GM18909 (cell line): Measurements from ENCODE around the gene CACNA1E.
"Not testable (repeated sequence)": the region's sequence is repeated elsewhere in the genome, so short reads cannot be mapped to it uniquely, and the experiment has no call there.

Experiments used
- ATAC-seq: cut with Tn5 transposase; IDR thresholded peaks from one replicate; pipeline ENCODE4 v1.9.1; 2021; ENCODE audit warnings: mild to moderate bottlenecking; ENCODE audit not compliant: unreplicated experiment, poor library complexity

The CACNA1E gene

DNA sequence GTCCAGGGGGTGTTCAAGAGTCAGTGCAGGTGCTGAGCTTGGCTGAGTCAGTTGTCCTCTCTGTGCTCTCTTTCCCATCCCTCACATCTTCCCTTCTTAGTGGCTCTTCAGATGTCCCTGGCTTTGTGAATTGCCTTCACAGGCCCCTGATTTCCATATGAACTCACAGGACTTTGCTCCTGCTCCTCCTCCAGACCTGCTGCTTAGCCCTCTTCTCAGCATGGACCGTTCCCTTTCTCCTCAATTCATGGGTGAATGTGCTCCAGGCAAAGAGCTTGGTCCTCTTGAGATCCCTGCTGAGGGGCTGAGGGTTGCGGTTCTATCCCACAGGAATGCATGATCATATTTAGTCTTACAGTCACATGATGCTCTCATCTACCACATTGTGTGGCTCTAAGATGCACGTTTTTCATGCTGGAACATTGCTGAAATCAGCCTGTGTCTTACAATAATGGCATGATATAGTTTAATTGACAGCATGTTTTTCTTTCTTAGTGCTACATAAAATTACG lies 30.5 kb downstream of the CACNA1E start:
- ATAC-seq = peak; percentile 7

DNA sequence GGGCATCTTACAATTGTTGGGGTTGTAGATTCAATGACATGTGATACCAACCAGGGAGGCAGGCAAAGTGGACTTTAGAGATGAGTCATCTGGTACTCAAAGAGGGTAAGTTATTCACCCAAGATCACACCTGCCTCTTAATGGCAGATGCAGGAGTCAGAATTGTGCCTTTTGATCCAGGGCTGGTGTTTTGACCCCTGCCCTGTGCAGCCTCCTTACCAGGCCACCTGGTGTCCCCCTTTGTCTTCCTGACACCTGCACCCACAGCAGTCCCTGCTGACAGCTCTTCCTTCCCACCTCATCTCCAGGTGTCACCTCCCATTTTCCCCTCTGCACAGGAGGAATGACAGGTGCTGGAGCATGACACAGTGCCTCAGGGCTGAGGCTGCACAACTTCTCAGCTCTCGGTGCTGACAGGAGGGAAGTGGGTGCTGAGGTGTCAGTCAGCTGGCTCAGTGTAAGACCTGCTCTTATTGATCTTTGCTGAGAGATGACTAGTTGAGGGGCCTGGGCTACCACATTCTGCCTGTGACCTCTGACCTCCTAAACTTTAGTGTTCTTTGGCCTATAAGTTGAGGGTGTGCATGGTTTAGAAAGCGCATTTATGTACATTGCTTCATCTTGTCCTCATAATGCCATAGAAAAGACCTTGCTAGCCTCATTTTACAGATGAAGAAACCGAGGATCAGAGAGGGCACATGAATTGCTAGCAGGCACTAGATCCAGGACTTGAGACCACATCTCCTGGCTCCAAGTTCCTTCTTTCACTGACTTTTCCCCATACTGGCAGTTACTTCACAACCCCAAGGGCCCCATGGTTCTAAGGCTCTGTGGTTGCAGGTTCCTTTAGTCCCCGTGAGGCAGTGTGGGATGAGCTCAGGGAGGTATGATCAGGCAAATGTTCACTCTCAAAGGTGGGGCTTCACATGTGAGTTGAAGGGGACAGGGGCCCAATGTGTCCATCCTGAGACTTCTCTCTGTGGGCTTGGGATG lies 31.3 kb downstream of the CACNA1E start:
- ATAC-seq = peak; percentile 86

DNA sequence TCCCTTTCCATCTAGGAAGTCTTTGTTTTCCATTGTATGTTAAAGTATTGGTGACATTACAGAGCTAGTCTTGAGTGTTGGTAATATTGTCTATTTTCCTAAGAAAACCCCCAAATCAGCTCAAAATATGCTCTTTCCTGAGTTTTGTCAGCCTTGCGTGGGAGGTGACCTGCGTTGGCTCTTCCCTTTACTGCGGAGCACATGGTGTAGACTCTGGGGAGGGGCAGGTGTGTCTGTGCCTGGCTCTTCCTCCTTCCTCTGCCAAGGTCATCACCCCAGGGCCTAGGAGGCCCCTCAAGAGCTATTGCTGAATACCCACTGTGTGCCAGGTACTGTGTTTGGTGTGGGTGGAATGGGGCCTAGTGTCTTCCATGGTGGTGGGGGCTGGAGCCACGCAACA lies 33.4 kb downstream of the CACNA1E start:
- no peak for ATAC-seq

DNA sequence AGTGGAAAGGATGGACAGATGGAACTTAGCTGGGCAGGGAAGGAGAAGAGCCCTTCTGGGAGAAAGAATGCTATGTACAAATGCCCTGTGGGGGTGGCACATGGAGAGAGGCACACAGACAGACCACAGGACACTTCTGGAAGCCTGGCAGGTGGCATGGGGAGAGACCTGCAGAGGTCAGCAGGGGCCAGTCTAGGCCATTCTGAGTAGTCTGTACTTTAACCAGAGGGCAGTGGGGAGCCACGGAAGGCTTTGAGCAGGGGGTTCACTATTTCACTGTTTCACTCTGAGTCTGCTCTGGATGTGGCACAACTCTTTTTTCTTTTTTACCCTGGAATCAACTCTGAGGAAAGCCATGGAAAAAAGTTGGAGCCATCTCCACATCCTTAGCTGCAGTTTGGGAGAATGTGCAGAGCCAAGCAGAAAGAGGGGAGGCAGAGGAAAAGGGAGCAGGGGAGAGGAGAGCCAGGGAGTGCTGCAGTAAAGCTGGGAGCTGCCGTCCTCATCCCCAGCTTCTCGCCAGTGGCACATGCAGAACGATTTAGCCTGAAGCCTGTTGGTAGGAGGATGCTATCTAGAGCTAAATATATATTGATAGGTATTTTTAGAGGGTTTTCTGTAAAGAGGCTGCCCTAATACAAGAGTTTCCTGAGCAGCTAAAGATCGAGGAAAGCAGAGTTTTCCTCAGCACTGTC lies 34.0 kb downstream of the CACNA1E start:
- no peak for ATAC-seq

DNA sequence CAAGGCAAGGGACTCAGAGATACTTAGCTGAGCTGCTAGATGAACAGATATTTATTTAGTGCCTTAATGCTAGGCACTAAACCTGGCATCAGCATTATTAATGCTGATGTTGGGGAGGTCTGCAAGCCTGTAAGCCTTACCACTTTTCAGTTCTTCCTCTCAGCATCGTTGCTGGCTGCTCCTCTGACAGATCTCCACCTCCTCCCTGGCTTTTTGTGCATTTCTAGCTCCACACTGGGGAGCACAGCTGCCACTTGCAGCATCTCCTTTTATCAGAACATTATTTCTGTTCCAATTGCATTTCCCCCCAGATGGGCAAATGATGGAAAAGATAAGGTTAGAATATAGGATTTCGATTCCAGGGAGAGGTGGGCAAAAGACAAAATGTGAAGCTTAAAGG lies 34.8 kb downstream of the CACNA1E start:
- ATAC-seq = no peak

DNA sequence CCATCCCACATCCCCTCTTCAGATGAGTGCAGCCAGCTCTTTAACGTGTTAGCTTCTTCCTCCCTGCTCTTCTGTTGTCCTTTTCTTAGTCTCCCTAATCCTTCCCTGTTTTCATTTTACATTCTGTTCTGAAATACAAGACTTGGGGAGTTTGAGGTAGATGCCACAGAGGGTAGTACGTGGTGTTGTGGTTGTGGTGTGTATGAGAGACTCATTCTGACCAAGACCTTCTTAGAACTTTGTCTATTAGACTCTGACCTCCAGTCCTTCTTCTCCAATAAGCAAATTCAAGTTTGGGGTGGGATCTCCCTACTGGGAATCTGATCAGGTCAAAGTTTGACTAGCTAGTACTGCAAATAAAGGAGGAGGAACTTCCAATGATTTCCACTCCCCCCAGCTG lies 39.5 kb downstream of the CACNA1E start:
- ATAC-seq = no peak

DNA sequence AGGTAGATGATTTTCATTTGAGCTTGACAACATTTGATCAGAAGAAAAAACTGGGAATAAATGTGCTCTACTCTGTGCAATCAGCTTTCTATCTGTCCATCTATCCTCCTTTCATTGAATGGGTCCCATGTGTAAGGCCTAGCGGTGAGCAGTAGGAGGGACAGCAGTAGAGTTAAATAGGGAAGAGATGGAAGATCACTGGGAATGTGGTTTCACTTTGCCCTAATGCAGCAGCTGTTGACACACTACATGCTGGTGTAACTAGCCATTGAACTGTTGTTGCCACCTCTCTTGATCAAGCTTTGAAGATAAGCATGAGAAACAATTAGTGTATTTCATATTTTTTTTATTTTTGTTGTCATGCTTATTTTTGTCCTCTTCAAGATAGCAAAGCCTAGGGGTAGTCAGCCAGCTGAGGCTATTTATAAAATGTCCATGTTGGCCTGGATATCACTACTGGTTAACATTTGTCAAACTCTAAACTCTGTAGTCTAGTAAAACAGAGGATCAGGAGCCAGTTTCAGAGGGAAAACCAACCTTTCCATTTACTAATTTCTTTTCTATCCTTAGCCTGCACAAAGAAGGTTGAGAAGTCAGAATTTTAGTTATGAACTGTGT lies 41.9 kb downstream of the CACNA1E start:
- no peak for ATAC-seq

DNA sequence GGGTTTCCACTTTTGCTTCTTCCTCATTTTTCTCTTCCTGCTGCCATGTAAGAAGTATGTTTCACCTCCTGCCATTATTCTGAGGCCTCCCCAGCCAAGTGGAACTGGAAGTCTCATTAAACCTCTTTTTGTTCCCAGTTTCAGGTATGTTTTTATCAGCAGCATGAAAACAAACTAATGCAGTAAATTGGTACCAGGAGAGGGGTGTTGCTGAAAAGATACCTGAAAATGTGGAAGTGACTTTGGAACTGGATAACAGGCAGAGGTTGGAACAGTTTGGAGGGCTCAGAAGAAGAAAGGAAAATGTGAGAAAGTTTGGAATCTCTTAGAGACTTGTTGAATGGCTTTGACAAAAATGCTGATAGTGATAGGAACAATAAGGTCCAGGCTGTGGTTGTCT lies 44.9 kb downstream of the CACNA1E start:
- ATAC-seq = not testable (repeated sequence)

DNA sequence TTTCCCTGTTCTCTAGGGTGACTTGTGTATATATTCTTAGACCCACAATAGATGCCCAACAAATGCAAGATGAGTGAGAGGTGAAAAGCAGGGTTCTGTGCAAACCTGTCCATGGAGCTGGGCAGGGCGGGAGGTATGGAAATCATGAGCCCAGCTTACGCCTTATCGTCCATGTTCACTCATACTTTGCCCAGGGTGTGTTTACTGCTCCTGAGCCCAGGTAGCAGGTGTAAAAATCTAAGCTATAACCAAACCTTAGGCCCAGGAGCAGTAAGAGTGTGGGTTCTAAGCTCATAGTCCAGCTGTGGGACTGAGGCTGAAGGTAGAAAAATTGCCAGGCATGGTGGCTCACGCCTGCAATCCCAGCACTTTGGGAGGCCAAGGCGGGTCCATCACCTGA lies 48.1 kb downstream of the CACNA1E start:
- ATAC-seq = no peak

DNA sequence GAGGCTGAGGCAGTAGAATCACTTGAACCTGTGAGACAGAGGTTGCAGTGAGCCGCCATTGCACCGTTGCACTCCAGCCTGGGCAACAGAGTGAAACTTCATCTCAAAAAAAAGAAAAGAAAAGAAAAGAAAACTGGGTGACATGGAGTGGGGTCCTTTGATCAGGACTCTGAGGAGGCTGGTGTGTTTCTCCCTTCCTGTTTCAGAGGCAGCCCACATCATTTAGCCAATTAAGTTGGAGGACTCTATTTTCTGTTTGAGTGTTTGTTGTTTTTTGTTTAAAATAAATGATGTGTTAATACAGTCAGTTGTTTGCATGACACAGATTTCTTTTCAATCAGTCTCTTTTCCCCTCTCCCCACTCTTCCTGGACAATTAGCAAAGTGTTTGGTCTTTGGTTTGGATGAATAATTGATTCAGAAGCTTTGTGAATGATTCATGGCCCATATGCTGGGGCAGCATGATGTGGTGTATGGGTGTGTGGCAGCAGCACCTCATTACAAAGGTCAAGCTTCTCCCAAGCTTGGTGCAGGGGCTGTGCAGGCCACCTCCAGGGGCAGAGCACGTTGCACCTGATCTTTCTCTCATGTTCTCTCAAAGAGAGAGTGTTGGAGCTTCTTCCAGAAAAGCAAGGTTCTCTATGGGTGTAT lies 48.8 kb downstream of the CACNA1E start:
- ATAC-seq = no peak

DNA sequence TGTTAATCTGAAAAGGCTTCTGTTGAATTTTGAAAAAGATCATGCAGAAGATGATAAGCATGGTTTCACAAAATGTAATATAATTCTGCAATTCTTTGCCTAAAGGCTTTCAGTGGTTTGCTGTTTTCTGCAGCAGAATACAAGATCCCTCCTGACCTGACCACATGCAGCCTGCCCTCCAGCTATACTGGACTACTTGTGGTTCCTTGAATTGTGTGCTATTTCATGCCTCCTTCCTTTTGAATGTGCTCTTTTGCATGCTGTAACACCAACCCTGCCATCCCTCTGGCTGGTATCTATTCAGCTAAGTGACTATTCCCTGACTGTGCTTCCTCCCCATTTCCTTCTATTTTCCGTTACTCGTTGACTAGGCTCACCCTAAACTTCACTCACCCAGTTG lies 55.5 kb downstream of the CACNA1E start:
- ATAC-seq = no peak

DNA sequence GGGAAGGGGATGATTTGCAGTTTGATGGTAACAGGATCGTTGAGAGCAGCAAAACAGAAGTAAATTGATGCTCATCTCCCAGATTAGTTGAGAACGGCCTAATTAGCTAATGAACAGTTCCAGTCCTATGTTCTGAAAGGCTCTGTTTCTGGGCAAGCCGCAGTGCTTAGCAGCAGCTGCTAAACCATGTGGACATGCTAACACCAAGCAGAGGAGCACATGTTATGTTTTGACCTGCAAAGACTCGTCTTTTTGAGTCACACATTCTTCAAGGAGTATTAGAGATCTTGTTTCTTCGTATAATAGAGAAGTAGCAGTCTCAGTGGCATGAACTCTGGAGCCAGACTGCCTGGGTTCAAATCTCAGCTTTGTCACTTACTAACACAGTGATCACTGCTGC lies 58.1 kb downstream of the CACNA1E start:
- no peak for ATAC-seq

DNA sequence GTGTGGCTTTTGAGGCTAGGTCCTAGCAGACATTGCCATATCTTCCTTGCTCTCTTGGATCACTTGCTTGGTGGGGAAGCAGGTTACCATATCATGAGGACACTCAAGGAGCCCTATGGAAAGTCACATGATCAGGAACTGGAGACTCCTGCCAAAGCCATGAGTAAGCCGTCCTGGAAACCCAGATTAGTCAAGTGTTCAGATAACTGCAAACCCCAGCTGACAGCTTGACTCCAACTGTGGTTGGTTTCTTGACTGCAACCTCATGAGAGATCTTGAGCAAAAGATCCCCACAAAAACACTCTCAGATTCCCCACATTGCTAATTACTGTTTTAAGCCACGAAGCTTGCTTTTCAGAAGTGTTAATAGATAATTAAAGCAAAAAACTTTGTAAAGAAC lies 58.6 kb downstream of the CACNA1E start:
- ATAC-seq = no peak

DNA sequence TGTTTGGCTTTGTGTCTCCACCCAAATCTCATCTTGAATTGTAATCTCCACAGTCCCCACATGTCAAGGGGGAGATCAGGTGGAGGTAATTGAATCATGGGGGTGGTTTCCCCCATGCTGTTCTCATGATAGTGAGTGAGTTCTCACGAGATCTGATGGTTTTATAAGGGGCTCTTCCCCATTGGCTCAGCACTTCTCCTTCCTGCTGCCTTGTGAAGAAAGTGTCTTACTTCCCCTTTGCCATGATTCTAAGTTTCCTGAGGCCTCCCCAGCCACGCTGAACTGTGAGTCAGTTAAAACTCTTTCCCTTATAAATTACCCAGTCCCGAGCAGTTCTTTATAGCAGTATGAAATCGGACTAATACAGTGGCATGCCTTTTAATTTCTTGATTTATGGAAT lies 59.1 kb downstream of the CACNA1E start:
- ATAC-seq = not testable (repeated sequence)

DNA sequence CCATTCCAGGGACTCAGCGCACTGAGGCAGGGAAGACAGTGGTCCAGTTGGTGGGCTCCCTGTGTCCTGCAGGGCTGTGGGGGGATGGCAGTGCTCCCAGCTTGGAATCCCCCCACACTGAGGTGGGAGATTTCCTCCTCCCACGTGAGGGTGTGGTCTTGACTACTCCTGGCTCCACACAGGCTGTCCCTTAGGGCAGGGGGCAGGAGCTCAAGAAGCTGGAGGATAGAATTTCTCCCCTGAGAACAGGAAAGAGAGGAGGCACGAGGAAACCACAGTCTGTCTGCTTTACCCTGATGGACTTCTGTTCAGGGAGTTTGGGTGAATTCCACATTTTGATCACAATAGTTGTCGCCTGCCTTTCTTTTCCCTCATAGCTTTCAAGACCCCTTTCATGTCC lies 62.1 kb downstream of the CACNA1E start:
- ATAC-seq = no peak

DNA sequence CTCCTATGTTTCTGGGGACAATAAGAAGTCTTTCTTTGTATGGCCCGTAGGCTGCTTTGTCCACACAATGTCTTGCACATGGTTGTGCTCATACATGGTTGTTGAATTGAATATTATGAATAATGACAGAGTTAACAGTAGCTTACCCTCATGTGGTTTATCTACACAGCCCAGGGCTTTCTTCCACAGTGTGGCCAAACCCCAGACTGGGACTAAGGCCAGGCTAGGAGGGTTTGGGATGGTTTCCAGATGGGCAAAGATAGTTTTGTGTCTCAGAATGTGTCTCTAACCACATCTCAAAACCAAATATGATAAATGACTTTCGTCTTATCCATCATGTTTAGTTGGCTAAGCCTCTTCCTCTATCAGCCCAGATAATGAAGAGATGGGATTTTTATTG lies 65.2 kb downstream of the CACNA1E start:
- no peak for ATAC-seq

DNA sequence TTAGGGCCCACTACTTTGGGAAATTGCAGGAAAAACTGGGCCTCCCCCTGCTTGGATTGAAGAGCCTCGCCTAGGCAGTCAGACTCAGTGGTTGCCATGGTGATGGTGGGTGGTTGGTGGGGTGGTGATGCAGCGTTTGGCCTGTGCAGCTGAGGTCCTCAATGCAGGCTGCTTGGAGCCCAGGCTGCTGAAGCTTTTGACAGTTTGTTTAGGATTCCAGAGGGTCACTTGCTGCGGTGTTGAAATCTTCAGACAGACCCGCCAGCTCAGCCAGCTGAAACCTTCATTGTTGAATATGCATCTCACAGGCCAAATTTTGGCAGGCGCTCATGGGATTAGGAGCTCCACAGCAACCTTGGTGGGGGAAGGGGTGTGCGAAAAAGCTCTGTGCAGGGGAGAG lies 67.9 kb downstream of the CACNA1E start:
- ATAC-seq = no peak

DNA sequence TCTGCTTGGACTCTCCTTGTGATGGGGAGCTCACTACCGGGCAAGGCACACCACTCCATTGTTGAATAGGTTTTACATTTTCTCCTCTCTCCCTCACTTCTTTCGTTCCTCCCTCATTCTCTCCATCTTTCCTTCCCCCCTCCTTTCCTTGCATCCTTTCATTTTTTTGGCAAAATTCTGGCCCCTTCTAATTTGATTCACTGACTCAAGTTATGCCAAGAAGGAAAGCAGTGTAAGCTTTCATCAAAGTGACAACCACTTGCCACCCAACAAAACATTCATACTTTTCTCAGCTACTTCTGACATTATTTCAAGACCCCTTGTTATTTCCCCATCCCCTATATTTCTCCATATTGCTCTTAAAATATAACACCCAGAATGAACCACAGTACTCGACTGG lies 68.4 kb downstream of the CACNA1E start:
- ATAC-seq = no peak

DNA sequence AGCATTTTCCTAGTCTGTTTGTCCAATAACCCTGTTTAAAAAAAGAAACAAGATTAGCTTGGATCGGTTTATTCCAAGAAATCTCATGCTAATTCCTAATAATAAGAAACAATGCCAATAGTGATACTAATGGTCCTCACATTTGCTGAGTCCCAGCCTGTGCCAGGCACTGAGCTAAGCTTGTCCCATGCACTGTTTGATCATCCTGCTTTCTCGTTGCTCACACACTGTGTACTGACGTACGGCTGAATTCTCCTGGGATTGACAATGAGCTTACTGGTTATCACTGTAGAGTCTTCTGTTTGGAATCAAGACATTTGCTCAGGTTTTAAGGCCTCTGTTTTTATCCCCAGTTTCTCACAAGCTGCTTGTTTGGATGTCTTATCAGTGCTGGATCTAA lies 71.1 kb downstream of the CACNA1E start:
- ATAC-seq = no peak

DNA sequence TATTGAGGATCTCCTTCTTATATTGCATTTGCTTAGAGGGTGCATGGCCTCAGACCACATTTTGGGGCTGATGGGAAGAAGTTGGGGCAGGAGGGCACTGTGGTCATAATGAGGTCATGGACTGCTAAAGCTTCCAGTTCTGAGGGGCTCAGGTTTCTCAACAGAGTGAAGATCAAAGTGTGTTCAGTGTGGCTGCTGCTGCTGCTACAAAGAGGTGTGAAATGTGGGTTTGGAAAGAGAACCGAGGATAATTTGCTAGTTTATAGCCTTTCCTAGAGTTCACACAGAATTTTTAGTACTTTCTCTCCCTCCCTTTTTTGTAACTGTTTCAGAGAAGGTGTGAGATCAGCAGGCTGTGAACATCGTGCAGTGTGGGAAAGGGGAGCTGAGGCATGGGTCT lies 73.3 kb downstream of the CACNA1E start:
- no peak for ATAC-seq
